ENCODE data around the gene MYOCD.

The MYOCD gene

DNA sequence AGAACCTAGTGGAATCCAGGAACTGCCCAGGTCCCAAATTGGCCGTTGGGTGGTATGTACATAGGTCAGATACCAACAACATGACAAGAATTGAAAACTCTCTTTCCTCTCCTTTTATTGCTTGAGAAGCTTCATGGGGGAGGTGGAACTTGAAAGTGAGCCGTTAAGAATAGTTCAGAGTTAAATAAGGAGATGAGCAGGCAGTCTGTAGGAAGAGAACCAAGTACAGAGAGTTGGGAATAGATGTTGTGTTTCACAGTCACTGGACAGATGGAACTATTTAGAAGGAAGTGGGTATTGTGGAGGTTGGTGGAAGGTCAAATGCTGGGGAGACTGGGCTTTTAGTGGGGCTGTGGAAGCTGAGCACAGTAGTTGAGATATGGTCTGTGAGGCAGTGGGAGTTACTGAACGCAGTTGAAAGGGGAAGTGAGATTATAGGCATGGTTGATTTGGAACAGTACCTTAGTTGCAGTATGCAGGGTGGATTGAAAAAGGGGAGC lies 150.0 kb downstream of the MYOCD start:
- FAIRE-seq (peak; percentile 91), DNase-seq (ENCODE audit: extremely low spot score, insufficient read length, low read depth) (peak; percentile 29)

Measured in GM18507 (cell line).